ENCODE results near the gene OR2T35.

OR2T35 gene

DNA sequence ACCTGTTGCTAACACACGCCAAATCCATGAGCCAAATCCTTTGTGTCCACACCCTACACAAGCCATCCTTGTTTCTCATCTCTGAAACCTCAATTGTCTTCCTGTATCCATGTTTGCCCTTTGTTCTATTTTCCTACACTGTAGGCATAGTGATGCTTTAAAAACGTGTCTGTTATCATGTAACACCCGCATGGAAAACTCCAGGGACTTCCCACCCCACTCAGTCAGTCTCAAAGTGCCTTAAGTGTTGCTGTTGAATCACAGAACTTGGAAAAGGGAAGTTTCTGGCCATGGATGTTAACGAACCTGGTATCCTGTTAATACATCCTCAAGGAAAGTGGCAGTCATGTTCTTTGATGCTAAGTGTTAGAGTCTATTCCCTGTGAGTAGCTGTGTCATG is 19.9 kb downstream of the OR2T35 start:
- no peak for DNase-seq

DNA sequence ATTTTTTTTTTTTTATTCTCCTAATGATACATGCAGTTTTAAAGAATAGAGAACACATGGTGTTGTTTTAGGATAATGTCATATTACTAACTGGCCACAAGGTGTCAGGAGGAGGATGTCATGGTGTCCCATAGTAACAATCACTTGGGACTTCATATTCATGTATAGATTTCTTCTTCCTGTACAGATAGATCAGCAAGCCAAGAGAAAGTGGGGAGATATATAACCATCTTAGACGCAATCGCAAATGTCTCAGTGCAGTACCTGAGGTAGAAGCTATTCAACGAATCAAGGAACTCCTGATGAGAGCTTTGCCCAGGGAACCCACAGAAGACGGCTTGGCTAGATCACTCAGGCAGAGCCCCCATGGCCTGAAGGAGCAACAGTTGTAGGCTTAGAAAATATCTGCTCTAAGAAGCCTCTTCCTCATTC is 22.5 kb downstream of the OR2T35 start:
- no peak for DNase-seq

DNA sequence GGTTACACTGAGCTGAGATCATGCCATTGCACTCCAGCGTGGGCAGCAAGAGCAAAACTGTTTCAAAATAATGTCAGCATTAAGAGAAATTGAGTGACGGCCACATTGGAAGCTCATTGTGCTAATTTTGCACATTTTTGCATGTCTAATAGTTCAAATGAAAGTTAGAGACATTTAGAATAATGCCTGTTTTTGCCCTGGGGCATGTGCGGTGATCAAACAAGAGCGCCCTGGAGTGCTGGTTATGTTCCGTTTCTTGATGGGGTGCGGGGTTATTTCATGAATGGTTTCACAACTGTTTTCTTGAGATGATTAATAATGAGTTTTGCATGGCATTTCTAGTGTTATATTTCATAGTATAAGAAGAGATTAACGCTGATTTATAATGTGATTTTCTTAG is 23.3 kb downstream of the OR2T35 start:
- DNase-seq, result no peak

DNA sequence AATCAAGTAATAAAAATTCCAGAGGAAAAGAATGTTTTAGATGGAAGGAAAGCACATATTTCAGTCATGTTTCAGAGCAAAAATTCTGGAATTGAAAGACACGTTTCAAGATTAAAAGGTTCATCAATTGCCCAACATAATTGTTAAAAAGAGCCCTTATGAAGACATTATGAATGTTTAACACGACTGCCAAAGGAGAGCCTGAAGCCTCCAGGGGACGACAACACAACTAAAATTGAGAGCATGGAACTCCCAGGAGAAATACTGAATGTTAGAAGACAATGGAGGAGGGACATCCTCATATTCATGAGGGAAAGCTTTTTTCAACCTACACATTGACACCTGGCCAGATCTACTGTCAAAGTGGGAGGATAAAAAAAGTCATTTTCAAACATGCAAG is 26.2 kb downstream of the OR2T35 start:
- no peak for DNase-seq

DNA sequence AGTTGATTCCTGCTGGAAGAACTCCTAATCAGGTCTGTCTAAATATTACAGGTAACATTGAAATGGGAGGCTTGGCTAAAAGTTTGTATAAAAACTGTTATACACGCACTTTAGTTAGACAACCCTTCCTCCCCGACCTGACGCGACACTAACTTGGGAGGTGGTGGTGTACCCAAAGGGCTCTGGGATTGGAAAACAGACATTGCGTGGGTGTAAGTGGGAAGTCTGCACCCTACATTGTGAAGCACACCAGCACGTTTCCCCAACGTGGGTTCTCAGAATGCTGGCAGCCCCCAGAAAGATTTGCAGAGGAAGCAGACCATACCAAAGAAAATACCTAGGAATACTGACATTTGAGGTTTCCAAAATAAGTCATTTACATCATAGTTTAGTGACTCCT is 27.0 kb downstream of the OR2T35 start:
- DNase-seq, result no peak

DNA sequence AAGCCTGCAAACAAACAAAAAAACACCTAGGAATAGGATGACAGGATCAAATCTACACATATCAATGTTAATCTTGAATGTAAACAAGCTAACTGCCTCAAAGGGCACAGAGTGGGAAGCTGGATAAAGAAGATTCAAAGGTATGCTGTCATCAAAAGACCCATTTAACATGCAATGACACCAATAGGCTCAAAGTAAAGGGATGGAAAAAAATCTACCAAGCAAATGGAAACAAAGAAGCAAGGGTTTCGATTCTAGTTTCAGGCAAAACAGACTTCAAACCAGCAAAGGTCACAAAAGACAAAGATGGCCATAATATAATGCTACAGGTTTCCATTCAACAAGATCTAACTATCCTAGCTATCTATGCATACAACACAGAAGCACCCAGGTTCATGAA is 31.3 kb downstream of the OR2T35 start:
- DNase-seq, result no peak

DNA sequence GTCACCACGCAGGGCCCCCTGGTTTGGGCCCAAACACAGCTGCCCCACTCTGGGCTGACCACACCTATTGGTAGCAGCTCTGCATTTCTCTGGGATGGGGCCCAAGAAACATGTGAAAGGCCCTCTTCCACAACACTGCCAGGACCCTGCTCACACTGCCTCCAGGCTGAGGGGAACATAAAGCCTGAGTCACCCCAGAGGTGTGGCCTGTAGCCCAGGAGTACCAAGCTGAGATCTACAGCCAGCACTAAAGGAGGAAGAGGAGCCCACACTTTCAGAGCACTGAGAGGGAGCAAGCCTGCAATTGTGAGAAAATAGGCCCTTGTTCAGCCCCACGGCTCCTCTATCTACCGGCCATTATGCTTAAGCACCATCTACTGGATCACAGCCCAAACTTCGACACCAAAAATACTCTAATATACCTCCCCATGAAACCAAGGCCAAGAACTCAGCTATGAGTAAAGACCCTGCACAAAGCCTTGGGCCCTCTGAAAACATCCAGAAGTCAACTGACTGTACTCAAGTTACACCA is 33.1 kb downstream of the OR2T35 start:
- no peak for DNase-seq

DNA sequence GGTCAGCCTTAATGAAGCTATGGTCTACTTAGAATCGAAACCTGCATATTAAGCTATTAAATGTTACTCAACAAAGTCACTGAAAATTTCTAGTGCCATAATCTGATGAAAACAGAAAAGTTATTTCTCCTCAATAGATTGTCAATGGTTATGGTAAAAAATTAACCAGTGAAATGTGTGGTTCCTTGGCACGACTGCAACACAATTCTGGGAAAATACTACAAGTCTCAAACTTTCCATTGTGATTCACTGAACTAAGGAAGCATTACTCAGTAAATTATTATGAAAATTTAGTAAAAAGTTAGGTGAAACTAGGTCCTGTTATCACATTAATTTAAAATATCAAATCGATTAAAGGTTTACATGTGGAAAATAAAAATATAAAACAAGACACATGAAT is 34.8 kb downstream of the OR2T35 start:
- DNase-seq, result no peak

DNA sequence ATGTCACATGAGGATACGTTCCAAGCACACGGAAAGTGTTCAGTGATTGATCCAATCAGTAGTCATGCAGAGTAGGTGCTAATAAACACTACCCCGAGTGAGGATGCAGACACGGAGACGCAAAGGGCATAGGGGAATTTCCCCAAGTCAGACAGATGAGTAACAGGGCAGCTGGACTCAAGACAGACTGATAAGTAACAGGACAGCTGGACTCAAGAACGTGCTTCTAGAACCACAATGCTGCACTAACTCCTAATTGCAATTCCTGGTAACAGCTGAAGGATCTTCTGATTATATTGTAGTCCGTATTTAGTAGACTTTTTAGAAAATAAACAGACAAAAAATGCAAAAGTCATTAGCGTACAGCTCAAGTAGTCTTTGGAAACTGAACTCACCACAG is 45.7 kb downstream of the OR2T35 start:
- no peak for DNase-seq

DNA sequence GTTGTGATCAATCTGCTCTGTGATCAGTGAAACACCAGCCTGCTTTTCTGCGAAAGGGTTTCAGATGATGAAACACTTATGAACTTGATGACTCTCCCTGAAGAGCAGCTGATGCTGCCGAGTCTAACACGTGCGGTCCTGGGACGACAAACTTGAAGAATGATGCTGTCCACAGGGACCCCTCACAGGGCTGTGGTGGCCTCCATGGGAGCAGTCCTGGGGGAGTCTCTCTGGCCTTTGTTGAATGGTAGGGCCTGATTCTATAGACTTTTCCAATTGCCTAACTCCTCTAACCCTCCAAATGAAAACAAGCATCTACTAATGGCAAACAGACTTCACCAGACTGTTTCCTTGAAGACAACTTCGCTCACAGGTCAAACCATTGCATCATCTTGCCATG is 47.5 kb downstream of the OR2T35 start, which contains the start of gene OR2T10:
TSS of gene OR2T10 (minus strand) at position 112 of the 400 bp plus-strand sequence. CDS start 3,932 bp downstream, outside the sequence.
- no peak for DNase-seq

DNA sequence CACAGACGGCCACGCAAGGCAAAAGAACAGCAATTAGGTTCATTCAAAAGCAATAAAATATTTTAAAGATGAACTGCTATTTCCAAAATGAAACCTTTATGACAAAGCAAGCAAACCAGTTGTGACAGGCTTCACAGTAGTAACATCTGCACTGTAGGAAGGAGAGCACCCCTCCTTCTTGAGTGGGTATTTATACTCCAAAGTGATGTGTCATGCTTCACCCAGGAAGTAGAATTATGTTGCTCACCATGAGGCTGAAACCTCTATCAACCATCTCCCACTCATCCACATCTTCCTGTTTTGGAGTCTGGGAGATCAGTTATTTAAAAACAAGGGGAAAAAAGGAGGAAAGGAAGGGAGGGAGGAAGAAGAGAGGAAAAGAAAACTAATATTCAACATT is 48.5 kb downstream of the OR2T35 start:
- no peak for DNase-seq

DNA sequence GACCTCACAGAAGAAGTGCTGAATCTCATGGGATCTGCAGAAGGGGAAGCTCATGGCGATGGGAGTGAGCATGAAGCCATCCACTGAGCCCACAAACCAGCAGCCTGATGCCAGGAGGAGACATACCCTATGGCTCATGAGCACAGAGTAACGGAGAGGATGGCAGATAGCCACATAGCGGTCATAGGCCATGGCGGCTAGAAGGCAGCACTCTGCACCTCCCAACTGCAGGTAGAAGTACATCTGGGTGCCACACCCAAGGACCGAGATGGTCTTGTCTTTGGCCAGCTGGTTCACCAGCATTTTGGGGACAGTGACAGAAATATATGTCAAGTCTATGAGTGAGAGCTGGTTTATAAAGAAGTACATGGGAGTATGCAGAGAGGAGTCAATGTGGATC is 51.9 kb downstream of the OR2T35 start:
- no peak for DNase-seq

DNA sequence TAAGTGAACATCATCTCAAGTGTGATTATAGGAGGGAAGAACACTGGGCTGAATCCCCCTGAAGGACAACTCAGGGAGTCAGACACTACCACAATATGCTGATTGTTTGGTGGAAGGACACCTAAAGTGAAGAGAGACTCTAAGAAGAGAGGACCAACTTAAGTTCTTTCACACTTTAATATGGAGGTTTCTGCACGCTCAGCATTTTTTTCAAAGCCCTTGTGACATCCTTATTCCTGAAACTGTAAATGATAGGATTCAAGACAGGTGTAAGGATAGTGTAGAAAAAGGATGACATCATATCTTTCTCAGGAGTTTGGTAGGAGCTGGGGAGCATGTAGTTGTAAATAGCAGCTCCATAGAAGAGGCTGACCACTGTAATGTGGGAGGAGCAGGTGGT is 52.4 kb downstream of the OR2T35 start:
- no peak for DNase-seq

DNA sequence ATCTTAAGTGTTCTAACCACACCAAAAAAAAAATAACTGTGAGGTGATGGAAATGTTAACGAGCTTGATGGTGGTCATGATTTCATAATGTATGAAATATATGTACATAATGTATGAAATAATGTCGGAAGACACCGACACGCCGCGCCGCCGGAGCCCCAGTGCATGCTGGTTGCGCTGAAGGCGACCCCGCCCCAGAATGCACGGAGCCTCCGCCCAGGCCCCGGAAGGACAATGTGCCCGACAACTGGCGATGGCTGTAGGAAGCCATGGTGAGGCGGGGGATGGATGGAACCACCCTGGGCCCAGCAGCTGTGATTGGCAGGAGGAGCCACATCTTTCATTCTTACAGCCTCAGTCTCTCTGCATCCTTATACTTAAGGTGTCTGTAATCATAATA is 55.0 kb downstream of the OR2T35 start:
- no peak for DNase-seq

DNA sequence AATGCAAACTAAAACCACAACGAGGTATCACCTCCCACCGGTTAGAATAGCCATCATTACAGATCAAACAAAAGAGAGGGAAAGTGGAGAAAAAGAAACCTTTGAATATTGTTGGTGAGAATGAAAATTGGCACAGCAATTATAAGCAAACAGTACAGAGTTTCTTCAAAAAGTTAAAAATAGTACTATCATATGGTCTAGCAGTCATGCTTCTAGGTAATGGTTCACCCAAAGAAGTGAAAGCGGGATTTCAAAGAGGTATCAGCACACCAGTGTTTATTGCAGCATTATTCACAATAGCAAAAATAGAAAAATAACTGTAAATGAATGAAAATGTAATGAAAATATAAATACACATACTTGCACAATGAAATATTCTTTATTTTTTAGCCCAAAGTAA is 55.7 kb downstream of the OR2T35 start:
- DNase-seq, result no peak

Measured in right hindlimb (tissue), 1 donor.